GM12873 (cell line): Measurements from ENCODE around the gene DHRS3.

Source experiments
- TF ChIP-seq, protein P1 (sequence below): IDR thresholded peaks from 2 replicates; pipeline ENCODE4 v1.5.1; 2012; ENCODE audit warnings: low read depth, mild to moderate bottlenecking, moderate library complexity, low read length, control low read depth; ENCODE audit not compliant: insufficient read depth; ENCODE audit errors: missing control alignments

Gene DHRS3

DNA sequence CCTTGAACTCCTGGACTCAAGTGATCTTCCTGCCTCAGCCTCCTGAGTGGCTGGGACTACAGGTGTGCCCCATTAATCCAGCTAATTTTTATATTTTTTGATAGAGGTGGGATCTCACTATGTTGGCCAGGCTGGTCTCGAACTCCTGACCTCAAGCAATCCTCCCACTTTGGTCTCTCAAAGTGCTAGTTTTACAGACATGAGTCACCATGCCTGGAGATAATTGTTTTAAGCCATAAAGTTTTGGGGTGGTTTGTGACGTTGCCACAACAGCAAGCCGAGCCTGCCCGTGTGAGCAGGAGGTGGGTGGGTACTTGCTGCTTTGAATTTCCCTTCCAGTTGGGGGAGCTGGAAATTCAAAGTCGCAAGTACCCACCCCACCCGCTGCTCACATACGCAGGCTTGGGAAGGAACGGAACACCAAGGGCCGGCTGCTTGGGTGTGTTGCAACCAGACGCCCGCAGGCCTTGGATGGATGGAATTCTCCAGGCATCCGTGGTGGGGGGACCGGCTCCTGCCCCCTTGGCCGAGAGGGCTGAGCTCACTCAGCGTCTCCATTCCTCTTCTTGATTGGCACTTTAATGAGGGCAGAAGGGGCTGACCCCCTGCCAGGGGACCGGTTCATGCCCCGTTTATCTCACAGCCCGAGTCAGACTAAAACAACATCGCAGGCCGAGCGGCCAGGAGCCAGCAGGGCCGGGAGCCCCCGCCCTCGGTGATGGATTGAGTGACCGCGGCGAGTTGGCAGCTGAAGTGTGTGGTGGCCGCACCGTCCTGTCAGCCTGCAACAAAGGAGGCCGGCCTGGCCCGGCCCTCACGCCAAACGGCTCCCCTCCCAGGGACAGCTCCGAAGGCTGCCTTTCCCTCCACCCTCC is 78.1 kb downstream of the DHRS3 start:
- TF ChIP-seq, protein P1, sequence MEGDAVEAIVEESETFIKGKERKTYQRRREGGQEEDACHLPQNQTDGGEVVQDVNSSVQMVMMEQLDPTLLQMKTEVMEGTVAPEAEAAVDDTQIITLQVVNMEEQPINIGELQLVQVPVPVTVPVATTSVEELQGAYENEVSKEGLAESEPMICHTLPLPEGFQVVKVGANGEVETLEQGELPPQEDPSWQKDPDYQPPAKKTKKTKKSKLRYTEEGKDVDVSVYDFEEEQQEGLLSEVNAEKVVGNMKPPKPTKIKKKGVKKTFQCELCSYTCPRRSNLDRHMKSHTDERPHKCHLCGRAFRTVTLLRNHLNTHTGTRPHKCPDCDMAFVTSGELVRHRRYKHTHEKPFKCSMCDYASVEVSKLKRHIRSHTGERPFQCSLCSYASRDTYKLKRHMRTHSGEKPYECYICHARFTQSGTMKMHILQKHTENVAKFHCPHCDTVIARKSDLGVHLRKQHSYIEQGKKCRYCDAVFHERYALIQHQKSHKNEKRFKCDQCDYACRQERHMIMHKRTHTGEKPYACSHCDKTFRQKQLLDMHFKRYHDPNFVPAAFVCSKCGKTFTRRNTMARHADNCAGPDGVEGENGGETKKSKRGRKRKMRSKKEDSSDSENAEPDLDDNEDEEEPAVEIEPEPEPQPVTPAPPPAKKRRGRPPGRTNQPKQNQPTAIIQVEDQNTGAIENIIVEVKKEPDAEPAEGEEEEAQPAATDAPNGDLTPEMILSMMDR, result no peak

- TF ChIP-seq, protein P1, result no peak
Measured at GRCh38 chr1:12539320-12539704, 78.7 kb downstream of the DHRS3 start.

DNA sequence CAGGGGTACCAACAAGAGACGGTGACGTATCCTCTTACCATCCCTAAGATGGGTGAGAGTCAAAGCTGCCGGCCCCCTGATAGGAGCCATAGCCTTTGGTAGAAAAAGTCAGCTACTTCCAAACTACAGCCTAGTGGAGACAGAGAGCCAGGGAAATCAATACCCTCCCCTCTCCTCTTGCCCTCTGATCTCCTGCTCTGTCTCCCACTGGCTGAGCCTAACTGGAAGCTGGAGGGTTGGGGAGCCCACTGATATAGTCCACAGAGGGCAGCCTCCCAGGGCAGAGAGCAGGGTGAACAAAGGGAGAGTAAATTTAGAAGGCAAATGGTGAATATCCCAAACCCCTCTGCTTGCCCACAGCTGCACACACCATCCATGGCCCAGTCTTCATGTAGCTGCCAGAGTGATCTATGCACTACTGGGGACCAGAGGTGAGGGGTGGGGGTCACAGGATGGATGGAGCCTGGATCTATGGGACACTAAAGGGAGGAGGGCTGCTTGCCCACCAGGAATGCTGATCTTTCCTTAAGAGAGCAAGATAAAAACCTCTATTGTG is 80.0 kb downstream of the DHRS3 start:
- TF ChIP-seq, protein P1, result no peak

GRCh38 chr1:12537294-12537693 is 80.7 kb downstream of the DHRS3 start:
- TF ChIP-seq, protein P1, result no peak

DNA sequence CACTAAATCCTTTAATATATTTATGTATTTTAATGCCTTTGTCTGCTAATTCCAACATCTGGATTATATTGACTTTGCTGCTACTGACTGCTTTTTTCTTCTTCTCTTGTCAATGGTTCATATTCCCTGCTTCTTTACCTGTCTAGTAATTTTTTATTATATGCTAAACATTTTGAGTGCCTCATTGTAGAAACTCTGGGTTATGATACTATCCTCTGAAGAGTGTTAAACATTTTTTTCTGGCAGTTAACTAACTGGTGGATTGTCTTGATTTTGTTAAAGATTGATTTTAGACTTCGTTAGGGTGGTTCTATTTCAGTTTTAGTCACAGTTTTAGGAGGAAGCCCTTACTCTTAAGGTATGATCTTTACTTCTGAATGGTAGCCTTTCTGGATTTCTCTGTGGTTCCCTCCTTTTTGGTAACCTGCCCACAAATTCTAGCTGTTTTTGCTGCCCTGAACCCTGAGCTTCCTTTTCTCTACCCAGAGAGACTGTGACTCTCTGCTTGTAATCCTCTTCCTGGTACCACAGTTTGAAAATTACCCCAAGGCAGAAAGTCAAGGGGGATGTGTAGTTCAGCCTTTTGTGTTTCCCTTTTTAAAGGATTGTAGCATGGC is 81.9 kb downstream of the DHRS3 start:
- TF ChIP-seq, protein P1, result no peak

- TF ChIP-seq, protein P1, result no peak
Measured at GRCh38 chr1:12532405-12533315, 85.3 kb downstream of the DHRS3 start.

DNA sequence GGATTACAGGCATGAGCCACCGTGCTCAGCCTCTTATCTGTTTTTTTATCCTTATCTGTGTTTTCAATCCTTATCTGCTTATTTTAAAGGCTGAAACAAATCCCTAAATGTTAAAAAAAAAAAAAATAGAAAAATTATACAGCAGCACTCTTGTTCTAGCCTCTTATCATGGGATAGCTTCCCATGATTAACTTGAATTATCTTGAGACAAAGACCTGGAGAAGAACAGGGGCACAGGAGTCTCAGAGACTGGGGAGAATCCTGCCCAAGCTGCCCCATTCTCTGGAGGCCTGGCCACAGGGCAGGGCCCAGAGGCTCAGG is 86.9 kb downstream of the DHRS3 start:
- TF ChIP-seq, protein P1, result no peak
